Measurements from ENCODE around the gene SEMA6C.

GRCh38 chr1:151104630-151105029, 41.8 kb downstream of the SEMA6C start:
- TF ChIP-seq CTCF (IDR thresholded peaks at IDR 0.05; ENCODE audit: low read depth, low read length) (no peak), POLR2A (IDR thresholded peaks at IDR 0.05; ENCODE audit: extremely low read depth, insufficient read length) (no peak), MAX (IDR thresholded peaks at IDR 0.05; ENCODE audit: low read depth, low read length) (no peak)
